Activated CD4-positive, alpha-beta T cell treated with anti-CD3 and anti-CD28 coated beads, Interleukin-2, amount 50 U/mL, for 1 hour (primary cell): ENCODE measurements around the gene MOAP1.
"Not testable (repeated sequence)": the region's sequence is repeated elsewhere in the genome, so short reads cannot be mapped to it uniquely, and the experiment has no call there.

ENCODE experiments used
- DNase-seq: peaks from one replicate; pipeline ENCODE4 v3.0.0-alpha.2; 2020

The MOAP1 gene, protein sequence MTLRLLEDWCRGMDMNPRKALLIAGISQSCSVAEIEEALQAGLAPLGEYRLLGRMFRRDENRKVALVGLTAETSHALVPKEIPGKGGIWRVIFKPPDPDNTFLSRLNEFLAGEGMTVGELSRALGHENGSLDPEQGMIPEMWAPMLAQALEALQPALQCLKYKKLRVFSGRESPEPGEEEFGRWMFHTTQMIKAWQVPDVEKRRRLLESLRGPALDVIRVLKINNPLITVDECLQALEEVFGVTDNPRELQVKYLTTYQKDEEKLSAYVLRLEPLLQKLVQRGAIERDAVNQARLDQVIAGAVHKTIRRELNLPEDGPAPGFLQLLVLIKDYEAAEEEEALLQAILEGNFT

DNA sequence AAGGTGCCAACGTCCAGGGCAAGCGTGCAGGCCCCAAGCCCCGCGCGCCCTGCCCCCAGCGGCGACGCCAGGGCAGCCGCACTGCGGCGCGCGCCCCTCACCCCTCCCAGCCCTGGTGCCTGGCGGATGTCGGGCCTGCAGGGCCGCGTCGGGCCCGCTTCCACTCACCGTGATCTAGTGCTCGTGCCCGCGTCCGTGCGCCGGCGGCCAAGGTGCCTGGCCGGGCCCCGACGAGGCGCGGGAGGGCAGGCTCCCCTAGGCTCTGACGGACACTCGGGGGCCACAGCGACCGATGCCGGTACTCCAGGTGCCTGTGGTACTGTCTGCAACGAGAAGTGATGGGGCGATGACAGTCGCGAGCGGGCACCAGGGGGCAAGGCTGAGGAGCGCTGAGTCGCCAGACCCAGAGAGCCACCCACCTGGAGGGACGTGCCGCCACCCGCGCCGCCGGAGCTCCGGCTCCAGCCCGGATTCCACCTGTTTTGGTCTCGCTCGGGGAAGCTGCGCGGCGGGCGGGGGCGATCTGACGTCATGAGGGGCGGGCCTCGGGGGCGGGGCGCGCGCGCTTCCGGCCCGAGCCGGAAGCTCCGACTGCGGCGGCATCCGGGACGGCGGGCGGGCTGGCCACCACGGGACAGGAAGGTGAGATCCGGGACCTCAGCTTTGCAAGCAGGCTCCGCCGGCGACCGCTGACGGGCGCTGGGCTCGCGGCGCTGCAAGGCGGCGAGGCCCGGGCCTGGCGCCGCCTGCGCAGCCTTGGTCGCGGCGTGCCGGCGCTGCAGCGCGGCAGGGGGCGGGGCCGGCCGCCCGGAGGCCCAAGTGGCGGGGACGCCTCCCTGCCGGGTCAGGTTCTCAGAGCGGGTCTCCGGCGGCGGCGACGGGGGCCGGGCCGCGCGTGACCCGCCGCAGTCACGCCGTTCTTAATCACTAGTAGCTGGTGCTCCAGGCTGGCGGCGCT, at the start of gene MOAP1, which contains the start of gene LYSET:
MOAP1 (minus strand) TSS at position 507 of the 958 bp plus-strand sequence. CDS start 655 bp downstream, outside the sequence.
LYSET (plus strand) TSS at position 927 of the 958 bp plus-strand sequence. CDS start 89 bp downstream, outside the sequence.
- peak; percentile 90 for DNase-seq

DNA sequence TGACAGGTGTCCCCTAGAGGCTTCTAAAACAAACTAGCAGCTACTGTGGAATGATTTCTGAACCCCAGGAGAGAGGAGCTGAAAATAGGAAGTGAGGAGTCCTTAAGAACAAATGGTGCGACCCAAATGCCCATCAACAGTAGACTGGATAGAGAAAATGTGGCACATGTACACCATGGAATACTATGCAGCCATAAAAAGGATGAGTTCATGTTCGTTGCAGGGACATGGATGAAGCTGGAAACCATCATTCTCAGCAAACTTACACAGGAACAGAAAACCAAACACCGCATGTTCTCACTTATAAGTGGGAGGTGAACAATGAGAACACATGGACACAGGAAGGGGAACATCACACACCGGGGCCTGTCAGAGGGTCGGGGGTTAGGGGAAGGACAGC, 48.4 kb upstream of the MOAP1 start:
- not testable (repeated sequence) for DNase-seq

DNA sequence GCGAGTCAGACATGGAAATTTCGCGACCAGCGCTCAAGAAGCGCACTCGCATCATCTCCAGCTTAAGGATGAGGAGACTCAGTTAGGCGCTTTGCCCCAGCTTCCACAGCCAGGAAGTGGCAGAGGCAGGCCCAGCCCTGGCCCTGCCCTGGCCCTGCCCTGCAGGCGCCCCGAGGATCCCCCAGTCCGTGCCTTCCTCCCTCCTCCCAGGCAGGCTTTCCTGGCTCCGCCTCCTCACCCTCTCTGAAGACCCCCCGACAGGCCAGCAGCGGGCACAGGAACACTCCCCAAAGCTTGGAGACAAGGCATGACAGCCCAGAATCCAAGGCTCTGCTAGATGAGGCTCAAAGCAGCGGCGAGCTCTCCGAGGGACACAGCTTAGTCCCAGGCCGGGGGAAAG, 47.5 kb upstream of the MOAP1 start:
- DNase-seq: no peak

DNA sequence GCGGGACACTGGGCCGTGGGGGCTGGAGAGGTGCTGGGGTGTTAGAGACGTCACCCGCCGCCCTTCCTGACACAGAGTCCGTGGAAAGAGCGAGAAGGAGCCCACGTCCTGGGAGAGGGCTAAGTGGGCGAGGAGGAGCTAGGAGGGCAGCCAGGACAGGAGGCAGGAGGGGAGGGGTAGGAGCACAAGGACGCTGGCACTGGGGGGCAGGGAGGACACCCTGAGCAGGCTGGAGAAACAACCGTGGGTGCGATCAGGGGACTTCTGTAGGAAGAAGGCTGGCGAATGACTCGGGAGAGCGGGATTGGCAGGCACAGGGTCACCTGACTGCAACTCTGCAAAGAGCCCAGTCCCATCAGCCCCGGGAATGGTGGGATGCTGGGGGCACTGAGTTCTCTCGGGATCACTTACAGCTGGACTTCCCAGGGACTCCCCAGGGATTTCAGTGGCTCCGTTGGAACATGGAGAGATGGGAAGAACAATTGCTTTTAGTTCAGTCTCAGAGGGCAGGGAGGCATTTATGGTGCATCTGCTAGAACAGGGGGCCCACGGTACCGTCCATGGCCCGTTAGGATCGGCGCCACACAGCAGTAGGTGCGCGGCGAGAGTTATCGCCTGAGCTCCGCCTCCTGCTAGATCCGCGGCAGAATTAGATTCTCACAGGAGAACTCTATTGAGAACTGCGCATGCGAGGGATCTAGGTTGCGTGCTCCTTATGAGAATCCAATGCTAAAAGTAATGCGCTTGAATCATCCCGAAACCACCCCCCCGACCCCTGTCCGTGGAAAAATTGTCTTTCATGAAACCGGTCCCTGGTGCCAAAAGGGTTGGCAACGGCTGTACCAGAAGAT, 46.7 kb upstream of the MOAP1 start:
- no peak for DNase-seq

DNA sequence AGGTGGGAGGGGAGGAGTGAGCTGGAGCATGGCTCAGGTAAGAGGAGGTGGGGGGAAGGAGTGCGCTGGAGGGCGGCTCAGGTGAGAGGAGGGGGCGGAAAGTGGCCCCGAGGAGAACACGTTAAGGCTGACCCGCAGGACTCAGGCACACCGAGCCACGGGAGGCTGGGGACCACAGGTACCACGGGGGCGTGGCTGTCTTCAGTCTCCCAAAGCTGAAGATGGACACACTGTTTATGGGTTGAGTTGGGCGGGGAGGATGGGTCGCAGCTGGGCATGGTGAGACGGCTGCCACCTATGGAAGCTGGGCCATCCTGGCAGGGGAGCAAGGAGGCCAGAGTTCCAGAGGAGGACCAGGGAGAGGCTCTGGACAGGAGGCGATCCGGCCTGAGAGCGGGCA, 45.8 kb upstream of the MOAP1 start:
- no peak for DNase-seq

DNA sequence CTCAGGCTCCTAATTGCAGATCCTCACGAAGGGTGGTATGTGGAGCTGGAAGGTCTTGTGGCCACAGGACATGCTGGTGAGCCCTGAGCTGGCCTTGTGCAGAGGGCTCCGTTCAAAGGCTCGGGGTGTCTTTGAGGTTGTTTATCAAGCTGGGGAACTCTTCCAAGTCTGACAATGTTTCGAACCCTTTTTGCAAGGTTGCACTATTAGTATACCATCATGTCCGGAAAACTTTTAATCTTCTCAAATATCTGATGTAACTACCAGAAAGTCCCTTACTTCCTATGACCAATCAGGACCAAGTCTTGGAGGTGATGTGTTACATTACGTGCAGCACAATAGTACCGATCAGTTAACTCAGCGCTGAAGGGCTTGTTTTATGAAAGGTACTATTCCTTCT, 43.9 kb upstream of the MOAP1 start:
- DNase-seq: no peak

DNA sequence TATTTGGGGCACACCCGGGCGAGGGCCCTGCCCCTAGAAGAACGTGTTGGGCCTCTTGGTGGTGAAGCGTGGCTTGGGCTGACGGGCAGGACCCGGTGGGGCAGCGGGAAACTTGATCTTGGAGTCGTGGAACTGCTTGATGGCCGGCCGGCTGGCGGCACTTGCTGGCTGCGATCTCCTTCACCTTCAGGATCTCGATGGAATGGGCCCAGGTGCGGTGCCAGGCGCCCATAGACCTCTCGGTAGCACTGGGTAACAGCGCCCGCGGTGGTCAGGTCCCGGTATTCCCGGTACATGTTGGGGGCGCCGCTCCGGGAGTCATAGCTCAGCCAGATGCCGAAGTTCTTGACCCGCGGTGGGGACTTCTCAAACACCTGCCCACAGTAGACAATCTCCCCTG, 38.9 kb upstream of the MOAP1 start:
- no peak for DNase-seq

DNA sequence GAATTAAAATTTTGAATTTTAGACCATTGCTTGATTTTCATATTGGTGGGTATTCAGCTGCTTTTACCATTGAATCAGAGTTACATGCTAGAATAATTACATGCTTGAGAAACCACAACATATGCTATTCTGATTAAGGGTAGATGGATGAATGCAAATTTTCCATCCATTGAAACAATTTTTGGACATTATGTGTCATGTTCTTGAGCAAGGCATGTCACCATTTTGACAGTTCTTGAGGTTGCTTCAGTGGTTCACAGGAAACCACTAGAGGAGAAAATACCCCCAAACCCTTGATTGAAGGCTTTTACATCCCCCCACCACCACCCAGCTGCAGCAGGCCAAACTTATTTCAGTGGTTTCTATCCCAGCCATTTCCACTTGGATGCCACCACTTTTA, 35.8 kb upstream of the MOAP1 start:
- no peak for DNase-seq

DNA sequence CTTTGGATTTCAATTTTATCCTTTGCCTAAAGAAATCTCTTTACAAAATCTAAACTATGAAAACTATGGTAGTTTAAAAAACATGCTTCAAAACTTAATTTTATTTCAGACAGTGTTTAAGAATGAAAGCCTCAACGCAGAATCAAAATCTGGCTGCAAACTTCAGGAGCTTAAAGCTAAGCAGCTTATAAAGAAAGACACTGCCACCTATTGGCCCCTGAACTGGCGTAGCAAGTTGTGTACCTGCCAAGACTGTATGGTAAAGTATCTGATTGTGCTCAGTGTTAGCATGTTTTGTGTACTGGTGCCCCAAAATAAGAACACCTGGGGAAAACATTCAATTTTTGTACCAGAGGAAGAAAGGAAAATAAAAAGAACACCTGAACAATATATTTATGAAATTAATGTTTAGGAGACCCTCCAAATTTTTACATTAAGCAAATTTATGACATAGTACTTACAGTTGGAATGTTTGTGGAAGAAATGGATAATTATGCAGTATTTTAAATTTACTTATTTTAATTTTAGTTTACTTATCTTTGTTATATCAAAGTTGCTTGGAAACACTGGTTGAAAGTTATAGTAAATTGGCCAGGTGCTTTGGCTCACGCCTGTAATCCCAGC, 34.5 kb upstream of the MOAP1 start:
- DNase-seq: peak; percentile 44

DNA sequence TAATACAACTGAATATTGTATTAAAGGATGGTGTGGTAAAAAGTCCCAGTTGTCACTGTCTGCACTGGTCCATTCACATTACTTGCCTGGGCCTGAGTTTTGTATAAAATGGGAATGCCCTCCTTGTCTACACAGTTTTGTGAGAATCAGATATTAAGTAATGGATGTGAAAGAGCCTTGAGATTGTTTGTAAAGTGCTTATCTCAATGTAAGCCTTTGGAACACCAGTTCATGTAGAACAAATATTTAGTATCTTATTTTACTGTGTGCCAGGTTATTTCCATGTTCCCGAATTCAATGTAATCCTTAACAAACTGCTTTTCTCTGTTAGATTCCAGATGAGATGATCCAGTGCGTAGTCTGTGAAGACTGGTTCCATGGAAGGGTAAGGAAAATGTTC, 29.9 kb upstream of the MOAP1 start:
- DNase-seq: no peak

DNA sequence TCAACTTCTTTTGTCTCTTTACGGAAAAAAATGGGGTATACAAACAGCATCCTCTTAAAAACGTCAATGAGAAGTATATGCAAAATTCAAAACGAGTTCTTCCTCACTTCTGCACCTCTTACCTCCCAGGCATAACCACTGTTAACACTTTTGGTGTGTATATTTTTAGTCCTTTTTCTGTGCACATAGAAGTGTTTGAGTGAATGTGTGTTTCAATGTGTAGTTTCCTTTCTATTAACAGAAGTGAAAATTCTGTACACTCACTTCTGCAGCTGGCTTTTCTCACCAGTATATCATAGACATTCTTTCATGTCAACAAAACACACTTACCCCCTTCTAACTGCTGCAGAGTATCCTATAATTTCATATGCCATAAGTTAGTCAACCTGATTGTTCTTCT, 27.7 kb upstream of the MOAP1 start:
- no peak for DNase-seq

DNA sequence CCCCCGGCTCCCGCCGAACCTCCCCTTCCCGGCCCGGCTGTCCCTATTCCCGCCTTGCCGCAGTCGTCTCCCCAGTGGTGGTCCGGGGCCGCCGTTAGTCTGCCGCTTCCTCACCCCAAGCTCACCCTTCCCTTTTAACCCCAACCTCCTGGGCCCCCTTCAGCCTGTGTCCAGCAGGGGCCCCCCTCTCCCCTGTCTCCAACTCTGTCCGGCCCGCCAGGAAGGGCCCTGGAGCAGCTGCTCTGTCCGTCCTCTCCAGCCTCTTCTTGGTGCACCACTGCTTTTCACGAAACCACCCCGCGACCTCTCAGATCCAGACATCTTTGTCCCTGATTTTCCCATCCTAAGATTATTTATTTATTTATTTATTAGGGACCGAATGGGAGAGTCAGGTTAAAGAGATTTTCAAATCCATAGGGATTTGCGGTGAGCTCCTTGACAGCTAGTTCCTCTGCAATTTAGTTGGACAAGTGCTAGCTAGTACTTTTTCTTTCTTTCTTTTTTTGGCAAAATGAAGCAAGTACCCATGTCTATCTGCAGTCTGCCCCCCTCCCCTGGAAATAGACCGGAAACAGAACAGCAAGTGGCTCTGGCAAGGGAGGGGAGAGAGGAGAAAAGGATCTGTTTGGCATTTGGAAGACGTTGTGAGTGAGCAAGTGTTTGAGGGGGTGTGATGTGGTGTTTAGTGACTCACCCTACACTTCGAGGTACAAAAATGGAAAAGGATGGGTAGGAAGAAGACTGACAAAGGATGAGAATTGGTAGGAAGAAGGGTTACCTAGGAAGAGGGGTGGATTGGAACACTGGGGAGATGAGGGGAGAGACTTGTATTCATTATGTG, 23.0 kb upstream of the MOAP1 start:
- DNase-seq: no peak

DNA sequence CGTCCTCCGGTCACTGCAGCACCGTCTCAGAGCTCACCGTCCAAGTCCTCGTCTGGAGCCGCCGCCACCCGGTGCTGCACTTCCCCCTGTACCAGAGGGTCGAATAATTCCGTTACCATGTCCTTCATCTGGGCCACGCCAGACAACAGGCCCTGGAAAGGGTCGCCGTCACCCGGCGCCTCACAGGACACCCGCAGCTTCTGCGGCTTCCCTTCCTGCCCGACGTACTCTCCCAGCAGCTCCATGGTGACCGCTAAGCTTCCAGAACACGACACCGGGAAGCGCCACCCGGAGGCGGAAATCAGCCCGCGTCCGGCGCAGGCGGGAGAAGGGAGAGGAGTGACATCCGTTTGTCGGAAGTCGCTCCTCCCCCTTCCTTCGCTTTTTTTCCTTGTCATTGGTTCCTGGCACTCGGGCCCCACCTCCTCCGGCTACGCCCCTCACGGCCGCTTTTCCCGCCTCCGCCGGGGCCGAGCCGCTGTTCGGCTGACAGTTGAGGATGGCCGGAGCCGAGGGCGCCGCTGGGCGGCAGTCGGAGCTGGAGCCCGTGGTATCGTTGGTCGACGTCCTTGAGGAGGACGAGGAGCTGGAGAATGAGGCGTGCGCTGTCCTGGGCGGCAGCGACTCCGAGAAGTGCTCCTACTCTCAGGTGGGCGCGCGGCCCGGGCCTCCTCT, 22.2 kb upstream of the MOAP1 start, which contains the start of the genes GON7 and UBR7:
GON7 (minus strand) TSS at position 273 of the 675 bp plus-strand sequence; CDS start at position 245, 28 bp downstream.
UBR7 (plus strand) TSS at position 464 of the 675 bp plus-strand sequence; CDS start at position 500, 36 bp downstream.
- DNase-seq: peak; percentile 81

DNA sequence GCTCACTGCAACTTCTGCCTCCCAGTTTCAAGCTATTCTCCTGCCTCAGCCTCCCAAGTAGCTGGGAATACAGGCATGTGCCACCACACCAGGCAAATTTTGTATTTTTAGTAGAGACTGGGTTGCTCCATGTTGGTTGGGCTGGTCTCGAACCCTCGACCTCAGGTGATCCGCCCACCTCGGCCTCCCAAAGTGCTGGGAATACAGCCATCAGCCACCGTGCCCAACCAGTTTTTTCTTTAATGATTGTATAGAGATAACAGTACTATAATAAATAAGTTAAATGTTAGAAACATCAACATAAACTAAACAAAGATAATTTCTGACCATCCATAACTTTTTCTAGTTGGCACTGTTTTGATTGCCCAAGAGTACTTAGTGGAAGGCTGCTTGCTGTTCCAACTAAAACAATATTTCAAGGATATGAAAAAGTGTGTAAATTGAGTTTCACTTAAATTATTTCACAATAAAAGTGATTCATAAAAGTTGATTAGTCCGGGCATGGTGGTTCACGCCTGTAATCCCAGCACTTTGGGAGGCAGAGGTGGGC, 16.5 kb upstream of the MOAP1 start:
- no peak for DNase-seq

DNA sequence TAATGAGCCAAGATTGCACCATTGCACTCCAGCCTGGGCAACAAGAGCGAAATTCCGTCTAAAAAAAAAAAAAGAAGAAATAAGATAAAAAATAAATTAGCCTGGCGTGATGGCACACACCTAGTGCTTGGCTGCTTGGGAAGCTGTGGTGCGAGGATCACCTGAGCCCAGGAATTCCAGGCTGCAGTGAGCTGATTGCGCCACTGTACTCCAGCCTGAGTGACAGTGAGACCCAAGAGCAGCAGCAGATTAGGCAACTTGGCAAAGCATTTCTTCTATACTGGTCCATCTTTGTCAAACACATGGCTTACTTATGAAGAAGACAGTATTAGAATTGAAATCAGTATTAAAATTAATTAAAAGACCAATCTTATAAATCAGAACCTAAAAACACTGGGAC, 15.9 kb upstream of the MOAP1 start:
- DNase-seq: no peak

DNA sequence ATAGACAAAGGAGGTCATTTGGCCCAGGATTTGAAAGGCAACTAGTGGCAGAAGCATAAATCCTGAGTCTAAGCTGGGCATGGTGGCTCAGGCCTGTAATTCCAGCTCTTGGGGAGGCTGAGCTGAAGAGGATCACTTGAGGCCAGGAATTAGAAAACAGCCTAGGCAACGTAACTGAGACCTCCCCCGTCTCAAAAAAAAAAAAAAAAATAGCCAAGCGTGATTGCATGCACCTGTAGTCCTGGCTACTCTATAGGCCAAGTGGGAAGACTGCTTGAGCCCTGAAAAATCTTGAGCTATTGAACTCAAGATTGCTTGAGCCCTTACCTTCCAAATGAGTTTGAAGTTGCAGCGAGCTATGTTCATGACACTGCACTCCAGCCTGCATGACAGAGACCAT, 14.3 kb upstream of the MOAP1 start:
- DNase-seq: no peak

DNA sequence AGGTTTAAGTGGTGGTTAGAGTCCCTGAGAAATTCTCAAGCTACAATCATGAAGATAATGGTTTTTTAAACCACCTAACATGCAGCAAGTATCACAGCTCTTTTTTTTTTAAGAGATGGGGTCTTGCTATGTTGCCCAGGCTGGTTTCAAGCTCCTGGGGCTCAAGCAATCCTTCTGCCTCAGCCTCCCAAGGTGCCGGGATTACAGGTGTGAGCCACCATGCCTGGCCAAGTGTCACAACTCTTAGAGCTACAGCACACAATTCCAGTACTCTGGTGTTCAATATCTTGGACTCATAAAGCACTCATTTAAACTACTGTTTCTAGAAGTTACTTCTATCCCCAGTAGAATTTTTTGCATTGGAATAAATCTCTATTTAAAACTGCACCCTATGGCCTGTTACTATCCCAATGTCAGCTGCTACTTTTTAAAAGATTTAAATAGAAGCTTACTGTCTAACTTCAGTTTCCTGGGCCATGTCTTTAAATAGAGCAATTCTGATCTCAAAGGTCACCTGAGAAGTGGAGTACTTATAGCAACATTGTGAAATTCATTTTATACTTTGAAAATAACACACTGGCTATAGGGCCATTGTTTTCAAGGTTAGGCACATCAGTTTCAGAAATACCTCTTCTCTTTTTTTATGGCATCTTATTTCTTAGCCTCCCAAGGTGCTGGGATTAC, 10.8 kb upstream of the MOAP1 start:
- DNase-seq: no peak

DNA sequence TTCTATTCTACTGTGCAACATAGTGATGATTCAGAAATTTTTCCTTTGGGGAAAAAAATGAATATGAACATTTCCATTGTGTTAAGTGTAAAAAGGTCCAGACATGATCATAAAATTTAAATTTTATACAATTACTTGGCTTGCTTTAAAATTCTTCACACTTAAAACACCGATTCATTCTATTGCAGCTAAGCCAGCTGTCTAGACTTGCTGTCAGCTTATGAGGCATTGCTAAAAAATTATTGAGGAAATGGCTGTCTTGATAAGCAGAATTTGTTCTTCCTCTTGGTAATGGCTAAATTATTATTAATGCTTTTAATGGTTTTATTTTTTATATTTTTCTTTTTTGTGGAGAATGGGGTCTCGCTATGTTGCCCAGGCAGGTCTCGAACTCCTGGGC, 2.3 kb upstream of the MOAP1 start:
- no peak for DNase-seq

DNA sequence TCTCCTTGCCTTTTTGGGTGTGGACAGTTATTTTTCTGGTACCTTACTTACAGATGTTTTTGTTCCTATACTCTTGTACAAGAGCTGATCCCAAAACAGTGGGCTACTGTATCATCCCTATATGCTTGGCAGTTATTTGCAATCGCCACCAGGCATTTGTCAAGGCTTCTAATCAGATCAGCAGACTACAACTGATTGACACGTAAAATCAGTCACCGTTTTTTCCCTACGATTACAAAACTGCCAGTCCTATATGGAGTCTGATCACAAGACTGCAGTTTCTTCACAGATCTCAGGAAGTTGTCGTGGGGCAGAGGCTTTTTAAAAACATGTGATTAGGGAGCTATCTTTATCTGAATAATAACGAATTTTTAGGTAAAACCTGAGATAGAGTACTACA, 1.8 kb upstream of the MOAP1 start:
- DNase-seq: no peak

DNA sequence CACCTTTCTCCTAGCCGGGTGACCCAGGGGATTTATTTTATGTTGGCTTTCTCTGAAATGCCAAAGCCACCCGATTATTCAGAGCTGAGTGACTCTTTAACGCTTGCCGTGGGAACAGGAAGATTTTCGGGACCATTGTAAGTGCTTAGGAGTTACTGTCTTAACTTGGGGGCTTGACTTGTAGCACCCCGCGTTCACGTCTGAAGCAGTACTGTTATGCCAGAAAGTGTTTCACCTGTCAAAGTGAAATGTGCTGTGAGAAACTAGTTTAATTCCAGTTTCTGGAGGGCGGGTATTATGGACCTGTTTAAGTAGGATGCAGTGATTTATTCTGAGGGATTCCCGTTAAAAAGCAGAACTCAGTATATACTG, 638 bp upstream of the MOAP1 start:
- no peak for DNase-seq
